ENCODE measurements around the gene UPP1. TPM values are rescaled to one million over a fixed set of nuclear protein-coding genes. Genes with fewer than 3 reads are reported as not detected.
A peak's percentile ranks its signal among the peaks of the same experiment; 100 is the strongest.
"Not testable (repeated sequence)": the region's sequence is repeated elsewhere in the genome, so short reads cannot be mapped to it uniquely, and the experiment has no call there.

UPP1 gene
- polyA plus RNA-seq, 3 donors, result 11.8 to 15.7 (median 14.2) TPM

GRCh38 chr7:48107926-48108472 lies 18.9 kb downstream of the UPP1 start:
- no peak for DNase-seq

DNA sequence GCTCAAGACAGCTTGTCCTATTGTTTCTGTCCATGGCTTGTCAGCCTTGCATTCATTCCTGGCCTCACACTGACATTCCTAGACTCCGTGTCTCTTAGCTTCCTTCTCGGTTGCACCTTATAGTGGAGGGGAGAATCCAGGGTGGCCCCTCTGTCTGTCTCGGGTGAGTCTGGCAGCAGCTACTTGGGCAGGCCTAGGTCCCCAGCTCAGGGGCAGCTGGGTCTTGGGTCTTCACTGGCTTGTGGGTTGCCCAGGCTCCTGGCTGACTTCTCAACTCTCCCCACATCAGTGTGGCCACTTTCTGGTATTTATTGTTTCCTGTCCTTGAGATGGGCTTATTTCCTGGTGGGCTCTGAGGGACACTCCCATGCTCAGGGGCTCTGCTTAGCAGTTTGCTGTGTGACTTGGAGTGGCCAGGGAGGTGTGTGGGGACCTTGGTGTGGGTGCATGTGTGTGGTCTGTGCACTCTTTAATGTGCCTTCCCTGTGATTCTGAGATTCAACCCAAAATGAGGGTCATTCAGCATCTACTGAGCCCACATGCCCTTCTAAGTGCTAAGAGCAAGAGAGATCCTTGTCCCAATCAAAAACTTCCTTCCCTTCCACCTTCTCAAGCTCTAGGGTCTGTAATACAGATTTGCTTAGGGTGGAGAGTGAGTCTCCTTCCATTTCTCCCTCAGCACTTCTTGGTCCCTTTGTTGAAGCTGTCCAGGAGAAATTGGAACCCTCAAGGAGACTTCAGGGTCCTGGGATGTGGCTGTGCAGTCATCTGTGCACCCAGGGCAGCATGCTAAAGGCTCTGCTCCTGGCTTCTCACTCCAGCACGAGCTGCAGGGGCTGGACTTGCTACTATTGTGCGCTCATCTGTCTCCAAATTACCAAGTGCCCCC lies 20.1 kb downstream of the UPP1 start:
- no peak for DNase-seq

DNA sequence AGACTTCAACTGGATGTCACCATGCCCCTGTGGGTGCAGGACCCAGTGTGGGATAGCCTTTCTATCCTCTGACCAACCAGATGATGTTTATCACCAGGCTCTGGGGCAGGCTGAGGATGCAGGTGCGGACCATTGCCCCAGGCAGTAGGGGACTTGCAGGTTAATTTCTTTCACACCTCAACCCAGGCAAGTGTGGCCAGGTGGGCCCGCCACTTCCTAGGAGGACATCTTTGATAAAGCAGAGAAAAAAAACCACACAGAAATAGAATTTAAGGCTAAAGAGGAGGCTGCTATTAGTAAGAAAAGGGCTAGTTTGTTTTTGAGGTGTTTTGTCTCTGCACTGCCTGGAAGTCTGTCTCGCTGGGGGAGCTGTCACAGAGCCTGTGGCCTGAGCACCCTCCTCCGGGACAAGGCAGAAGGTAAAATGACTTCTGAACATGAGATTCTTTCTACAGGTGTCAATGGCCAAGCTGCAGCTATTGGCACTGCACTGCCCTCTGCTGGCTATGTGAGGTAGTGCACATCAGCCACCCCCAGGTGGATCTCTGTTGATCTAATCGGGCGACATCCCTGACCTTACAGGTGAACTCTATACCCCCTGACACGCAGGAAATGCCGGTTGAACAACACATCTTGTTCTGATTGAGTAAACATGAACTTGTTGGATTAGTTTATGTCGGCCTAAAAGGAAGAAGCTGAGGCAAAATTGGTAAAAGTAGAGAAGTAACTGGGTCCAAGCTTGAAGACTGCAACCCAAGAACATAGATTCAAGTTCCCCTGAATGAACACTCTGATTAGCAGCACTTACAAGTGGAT lies 21.0 kb downstream of the UPP1 start:
- DNase-seq, result peak; percentile 55

GRCh38 chr7:48110868-48111267 lies 21.8 kb downstream of the UPP1 start:
- no peak for DNase-seq

GRCh38 chr7:48111596-48111995 lies 22.5 kb downstream of the UPP1 start:
- DNase-seq, result no peak

GRCh38 chr7:48112401-48113165 lies 23.5 kb downstream of the UPP1 start:
- no peak for DNase-seq

GRCh38 chr7:48113275-48113674 lies 24.2 kb downstream of the UPP1 start:
- no peak for DNase-seq

DNA sequence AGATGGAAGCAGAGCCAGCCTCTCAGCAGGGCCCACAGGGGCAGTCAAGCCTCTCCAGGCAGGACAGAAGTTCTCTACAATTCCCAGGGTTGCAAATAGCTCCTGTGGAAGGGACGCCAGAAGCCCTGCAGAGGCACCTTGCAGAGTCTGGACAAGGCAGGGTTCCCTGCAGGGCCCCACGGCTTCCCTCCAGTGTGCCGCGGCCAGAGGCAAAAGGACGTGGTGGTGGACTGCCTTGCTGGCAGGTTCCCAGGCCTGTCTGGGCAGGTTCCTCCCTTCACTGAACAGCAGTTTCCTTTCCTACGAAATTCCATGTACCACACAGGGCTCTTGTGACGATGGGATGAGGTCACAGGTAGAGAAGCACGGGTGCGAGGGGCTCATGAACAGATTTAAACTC lies 25.1 kb downstream of the UPP1 start:
- no peak for DNase-seq

DNA sequence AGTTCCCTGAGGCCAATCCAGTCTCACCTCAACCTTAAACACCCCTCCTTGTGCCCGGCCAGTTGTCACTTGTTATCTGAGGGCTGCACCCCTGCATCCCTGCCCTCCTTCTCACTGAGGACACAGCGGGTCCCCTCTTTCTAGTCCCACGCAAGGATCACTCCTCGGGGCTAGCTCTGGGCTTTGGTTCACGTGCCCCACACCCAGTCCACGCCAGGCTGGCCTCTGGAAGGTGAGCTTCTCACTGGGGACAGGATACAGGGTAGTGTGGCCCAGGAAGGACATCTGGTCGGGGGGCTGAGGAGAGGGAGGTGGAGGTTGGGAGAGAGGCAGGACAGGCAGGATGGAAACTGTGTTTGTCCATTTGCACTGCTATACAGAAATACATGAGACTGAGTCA lies 25.5 kb downstream of the UPP1 start:
- no peak for DNase-seq

- no peak for DNase-seq
Measured at GRCh38 chr7:48116043-48116442, 27.0 kb downstream of the UPP1 start.

DNA sequence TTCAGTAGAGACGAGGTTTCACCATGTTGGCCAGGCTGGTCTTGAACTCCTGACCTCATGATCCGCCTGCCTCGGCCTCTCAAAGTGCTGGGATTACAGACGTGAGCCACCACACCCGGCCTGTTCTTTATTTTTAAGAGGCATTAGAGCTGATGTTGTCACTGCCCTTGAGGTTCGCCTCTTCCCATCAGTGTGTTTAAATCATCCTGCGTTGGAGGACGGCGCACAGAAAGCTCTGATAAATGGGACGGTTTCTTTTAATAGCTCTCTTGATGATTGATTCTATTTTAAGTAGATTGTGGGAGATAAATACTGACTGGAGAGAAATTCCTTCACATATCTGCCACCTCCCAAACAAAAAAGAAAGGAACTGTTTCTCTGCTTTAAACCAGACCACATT lies 29.0 kb downstream of the UPP1 start:
- DNase-seq, result no peak

- not testable (repeated sequence) for DNase-seq
Measured at GRCh38 chr7:48120536-48120935, 31.5 kb downstream of the UPP1 start.

GRCh38 chr7:48126037-48126436 lies 37.0 kb downstream of the UPP1 start:
- no peak for DNase-seq

GRCh38 chr7:48130658-48131108 lies 41.6 kb downstream of the UPP1 start:
- no peak for DNase-seq

- DNase-seq, result no peak
Measured at GRCh38 chr7:48132792-48133191, 43.7 kb downstream of the UPP1 start.

DNA sequence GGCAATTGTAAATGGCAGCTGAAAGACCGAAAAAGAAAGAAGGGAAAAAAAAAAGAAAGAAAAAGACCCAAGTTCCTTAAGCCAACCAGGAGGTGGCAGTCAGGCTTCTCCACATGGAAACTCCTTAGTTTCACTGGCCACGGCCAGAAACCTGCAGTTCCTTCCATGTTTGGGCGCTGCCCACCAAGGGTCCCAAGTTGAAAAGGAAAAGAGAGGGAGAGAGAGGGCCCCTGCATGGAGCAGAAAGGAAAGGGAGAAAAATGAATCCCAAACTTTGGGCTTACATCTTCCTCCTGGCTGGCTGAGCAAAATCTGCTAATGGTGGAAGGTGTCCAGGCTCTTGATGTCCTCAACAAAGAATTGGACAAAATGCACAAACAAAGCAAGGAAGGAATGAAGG lies 50.4 kb downstream of the UPP1 start:
- DNase-seq, result no peak

GRCh38 chr7:48140001-48140681 lies 51.1 kb downstream of the UPP1 start:
- no peak for DNase-seq

- DNase-seq, result no peak
Measured at GRCh38 chr7:48141521-48141920, 52.5 kb downstream of the UPP1 start.

- no peak for DNase-seq
Measured at GRCh38 chr7:48144291-48144768, 55.3 kb downstream of the UPP1 start.

DNA sequence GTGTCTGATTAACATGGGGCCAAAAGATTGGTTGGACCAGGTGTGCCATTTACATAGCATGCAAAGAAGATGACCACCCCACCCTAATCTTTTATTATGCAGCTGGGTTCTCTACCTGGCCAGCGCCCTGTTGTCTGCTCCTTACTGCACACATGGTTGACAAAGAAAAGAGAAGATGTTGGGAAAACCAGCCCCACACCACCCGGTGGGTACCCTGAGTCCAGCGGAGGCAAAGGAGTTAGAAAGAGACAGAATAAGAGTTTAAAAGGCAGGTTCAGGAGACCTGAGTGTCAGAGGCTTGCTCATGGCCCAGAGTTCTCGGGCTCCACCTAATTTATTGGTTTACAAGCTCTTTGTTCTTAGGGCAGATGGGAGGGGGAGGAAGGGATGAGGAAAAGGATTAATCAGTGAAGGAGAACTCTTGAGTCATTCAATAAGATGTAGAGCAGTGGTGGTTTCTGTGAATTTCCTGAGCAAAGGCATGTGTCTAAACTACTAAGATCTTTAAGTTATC lies 58.1 kb downstream of the UPP1 start:
- no peak for DNase-seq

DNA sequence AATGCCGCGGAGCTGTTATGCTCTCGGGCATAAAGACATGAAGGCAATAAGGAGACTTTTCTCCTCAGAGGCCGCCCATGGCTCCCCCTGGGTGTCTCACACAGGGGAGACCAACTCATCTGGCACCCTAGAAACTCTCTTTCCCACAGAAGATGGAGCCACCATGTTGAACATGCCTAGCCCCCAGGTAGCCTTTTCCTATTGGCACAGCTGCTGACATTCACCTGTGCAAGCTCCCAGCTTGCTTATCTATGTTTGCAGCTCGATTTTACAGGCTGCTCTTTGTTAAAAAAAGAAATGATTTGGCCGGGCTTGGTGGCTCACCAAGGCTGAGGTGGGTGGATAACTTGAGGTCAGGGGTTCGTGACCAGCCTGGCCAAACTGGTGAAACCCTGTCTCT lies 58.6 kb downstream of the UPP1 start:
- not testable (repeated sequence) for DNase-seq

Data from renal pelvis (tissue), 4 donors.